Nucleus accumbens (tissue), 56 donors: ENCODE measurements around the gene VCL.

Experiments used
- DNase-seq, 56 donors: peaks; one replicate each; lab custom pipeline; 2025; lab: John Stamatoyannopoulos, UW

VCL gene

DNA sequence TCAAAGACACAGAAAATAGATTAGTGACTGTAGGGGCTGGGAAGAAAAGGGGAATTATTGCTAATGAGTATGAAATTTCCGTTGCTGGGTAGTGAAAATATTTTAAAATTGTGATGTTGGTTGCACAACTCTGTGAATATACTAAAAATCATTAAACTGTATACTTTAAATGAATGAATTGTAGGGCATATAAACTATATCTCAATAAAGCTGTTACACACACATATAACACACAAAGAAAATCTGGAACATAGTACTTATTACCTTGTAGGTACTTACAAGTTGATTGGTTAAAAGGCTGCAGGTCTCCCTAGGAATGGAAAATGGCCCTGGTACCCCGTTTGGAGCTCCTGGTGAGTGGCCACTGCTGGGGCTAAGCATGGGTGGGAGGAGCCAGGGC is 27.1 kb upstream of the VCL start:
- DNase-seq: no peak

DNA sequence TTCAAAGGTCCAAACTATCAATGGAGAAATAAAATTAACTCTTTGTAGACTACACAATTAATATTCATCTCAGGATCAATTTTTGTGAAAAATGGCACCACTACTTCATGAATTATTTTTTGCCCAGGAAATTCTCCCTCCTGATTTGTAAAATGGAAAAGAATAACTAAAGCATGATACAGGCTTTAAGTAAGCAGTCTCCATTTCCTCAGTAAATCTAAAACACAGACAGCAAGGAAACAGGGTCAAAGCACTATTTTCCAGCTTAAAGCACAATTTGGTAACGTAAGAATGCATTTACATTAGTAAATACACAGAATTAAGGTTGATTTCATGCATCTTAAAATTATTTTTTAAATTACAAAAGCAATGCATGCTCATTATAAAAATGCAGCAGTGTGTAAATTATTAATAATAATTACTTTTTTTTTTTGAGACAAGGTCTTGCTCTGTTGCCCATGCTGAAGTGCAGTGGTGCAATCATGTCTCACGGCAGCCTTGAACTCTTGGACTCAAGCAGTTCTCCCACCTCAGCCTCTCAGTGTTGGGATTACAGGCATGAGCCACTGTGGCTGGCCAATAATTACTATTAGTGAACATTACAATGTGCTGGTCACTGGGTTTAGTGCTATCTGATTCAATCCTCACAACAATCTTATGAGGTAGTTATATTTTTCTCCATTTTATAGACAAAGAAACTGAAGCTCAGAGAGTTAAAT is 26.1 kb upstream of the VCL start:
- no peak for DNase-seq

DNA sequence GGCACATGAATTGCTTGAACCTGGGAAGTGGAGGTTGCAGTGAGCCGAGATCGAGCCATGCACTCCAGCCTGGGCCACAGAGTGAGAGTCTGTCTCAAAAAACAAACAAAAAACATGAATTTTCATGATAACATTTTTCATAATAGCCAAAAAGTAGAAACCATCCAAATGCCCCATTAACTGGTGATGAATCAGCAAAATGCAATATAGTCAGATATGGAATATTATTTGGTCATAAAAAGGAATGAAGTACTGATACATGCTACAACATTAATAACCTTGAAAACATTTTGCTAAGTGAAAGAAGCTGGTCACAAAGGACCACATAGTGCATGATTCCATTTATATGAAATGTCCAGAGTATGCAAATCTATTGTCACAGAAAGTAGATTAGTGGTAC is 24.5 kb upstream of the VCL start:
- DNase-seq: no peak

GRCh38 chr10:73974309-73974946 is 23.5 kb upstream of the VCL start:
- DNase-seq: no peak

DNA sequence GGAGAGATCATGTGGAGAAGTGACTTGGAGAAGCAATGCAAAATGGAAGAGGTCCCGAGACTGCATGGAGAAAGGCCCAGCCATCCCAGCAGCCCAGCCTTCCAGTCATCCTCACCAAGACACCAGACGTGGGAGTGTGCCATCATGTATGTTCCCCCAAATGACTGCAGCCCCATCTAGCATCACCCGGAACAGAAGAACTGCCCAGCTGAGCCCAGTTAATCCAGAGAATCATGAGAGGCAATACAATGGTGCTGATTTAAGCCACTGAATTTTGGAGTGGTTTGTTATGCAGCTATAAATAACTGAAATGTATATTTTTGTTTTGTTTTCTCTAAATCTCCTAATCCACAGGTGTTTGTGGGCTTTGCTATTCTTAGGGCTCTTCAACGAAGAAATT is 22.5 kb upstream of the VCL start:
- DNase-seq: no peak

DNA sequence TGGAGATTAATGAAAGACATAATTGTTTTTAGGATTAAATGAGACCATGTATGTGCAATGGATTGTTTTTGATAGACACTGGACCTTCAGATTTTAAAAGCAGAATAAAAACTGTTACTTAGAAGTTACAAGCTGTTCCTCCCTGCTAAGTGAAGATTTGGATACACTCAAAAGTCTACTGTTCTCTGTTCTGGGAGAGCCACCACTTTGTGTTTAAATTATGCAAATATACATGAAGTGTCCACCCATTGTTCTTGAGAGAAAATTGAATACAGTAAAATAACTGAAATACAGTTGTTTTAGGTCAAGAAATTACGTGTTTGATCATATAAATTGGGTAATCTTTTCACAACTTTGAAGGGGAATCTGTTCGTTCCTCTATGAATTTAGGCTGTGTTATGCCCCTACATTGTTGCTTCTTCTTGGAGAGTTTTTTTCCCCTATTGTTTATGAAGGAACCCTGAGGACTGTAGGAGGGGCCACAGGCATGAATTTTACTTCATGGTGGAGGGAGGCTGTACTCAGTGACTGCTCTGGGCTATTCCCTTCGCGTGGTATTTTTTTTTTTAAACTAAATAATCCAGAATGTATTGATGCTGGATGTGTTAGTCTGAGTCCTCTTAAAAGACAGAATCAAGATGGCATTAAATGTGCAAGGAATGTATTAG is 18.6 kb upstream of the VCL start:
- DNase-seq: no peak

DNA sequence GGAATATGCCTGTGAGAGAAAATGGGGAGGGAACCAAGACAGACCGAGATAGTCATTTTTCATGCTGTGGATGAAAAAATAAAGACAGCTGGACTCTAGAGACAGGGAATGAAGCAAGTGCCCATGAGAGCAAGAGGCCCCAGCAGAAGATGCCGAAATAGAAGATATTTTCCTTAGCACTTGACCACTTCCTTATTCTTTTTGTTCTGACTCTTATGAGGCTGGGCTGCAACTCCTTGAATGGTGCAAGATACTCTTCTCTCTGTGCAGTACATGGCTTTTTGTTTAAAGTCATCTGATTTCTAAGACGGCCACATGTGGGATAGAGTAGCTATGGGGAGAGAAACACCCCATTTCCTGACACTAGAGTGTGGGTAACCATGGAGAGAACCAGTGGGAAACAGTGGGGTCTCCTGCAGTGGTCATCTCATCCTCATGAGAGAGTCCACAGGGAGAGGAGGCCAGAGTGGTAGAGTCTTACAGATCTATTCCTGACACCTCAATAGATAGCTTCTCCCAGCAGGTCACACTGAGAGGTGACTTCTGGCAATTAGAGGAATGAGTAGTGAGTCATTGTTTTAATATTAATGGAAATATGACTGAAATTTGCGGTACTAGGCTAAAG is 18.0 kb upstream of the VCL start:
- no peak for DNase-seq

- no peak for DNase-seq
Observed at GRCh38 chr10:73981812-73982211, 16.1 kb upstream of the VCL start.

GRCh38 chr10:73983096-73984047 is 14.5 kb upstream of the VCL start:
- no peak for DNase-seq

DNA sequence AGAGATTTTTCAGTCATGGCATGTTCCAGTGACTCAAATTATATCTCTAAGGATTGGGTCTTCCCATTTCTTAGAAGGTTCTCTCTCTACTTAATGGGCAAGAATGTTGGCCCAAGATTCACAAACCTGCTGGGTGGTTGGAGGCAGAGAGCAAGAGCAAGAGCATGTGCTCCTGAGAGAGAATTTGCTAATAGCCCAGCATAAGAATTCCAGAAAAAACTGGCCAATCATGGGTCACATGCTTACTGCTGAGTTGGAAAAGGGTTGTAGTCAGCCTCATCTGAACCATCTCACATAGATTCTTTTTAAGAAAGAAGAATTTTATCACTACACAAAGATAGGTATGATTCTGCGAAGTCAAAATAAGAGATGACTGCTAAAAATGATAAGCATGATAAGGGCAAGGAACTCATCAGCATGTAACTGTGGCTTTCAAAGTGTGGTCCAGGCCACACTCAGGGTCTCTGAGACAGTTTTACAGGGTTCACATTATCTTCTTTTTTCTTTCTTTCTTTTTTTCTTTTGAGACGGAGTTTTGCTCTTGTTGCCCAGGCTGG is 8.2 kb upstream of the VCL start:
- DNase-seq: no peak

DNA sequence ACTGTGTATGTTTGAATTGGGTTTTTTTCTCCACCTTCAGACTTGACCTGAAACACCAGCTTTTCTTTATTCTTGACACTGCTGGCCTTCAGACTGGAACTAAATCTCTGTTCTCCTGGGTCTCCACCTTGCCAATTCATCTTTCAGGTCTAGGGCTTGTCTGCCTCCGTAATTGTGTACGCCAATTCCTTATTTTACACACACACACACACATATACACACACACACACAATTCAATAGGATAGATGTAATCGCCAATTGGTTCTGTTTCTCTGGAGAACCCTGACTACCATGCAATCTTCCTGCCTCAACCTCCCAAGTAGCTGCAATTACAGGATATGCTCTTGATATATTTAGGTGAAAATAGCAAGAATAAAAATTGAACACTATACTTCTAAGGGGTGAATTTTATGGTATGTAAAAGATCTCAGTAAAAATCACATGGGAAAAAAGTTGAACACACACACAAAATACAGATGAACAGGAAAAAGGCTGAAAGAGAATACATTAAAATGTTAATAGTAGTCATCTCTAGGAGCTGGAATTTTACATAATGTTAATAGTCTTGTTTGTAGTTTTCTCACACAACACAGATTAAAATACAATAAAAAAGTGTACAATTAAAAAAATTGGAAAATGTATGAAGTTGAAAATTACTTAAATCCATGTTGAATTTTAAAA is 6.6 kb upstream of the VCL start:
- DNase-seq: no peak

DNA sequence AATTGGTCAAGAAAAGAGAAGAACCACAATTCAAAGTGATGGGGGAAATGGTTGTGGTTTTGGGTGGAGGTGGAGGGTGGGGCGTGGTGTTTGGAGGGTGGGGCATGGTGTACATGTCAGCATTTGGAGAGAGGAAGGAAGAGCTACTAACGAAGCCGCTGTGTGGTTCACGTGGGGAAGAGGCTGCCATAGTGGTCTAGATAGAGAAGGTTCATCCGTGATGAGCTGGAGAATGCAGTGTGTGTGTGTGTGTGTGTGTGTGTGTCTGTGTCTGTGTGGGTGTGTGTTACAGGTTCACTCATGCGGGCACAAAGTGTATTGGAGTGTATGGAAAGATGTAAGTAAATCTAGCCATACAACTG is 6.1 kb upstream of the VCL start:
- no peak for DNase-seq

- DNase-seq: peak in 8 of 56 donors; percentile 1 to 22 (median 8)
Observed at GRCh38 chr10:73992899-73993788, 4.8 kb upstream of the VCL start.

DNA sequence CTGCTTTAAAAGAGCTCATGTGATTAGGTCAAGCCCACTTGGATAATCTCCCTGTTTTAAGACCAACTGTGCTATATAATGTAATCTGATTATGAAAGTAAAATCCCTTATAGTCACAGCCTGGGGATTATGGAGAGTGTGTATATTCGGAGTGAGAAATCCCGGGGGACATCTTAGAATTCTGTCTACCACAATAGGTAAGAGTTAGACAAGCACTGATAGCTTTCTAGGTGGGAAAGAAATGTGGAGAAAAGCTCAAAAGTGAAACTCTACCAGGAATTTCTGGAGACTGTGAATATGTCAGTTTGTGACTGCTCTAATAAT is 2.9 kb upstream of the VCL start:
- no peak for DNase-seq

- DNase-seq: peak in 1 of 56 donors; percentile 51
Observed at GRCh38 chr10:73997461-73997786, 492 bp upstream of the VCL start.

GRCh38 chr10:73998623-73998928 is 660 bp downstream of the VCL start:
- peak in 6 of 56 donors; percentile 8 to 49 (median 28) for DNase-seq

DNA sequence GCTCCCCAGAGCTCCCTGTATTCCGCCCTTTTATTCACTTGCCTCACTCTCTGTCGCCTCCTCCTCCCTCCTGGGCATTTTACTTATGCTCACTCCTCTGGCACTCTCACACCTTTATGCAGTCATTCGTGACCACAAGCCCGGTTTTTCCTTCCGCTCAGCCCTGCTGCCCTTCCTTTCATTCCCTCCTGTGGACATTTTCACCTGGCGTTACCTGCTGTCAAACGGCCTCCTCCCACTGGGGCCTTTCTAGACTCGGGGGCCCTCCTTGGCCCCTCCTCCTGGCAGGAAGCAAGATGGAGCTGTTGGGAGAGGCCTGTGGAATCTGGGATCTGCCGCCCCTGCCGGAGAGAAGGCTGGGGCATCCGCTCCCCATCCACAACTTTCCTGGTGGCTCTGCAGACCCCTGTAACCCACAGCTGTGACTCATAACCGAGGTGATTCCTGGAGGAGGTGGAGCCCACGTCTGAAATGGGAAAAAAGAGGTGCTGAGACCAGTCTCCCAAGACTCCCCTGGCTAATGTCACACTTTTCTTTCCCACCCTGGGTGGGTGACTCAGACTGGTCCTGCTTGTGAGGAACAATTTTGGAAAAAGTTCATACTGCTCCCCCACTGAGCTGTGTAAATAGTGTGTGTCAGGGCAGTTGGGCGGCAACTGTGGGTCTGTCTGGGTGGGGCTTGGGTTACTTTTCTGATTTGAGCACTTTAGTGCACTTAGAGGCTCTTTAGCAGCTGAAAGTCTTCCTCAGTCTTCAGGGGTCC is 1.2 kb downstream of the VCL start:
- peak in 44 of 56 donors; percentile 2 to 68 (median 30) for DNase-seq

DNA sequence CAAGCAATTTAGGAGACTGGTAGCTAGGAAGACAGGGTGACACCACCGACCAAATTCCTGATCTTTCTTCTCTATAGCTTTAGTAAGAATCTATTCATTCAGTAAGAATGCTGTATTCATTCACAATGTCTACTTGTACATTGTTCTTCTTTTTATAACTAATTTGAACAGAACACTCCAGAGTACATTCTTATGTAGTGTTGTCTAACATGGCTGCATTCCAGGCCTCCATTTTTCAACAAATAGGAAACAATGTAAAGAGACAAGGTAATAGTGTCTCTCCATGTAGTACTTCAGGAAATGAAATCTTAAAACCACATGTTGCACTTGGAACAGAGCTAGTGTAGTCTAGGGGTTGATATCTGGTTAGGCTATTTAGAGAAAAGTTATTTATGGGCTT is 1.8 kb downstream of the VCL start:
- DNase-seq: no peak
